Measurements from ENCODE around the gene ZNF548.

Gene ZNF548

GRCh38 chr19:57435062-57435978 lies 45.7 kb downstream of the ZNF548 start, which contains the start of gene ZNF749:
TSS of gene ZNF749 (plus strand) at chr19:57435325. CDS start at chr19:57435579, 254 bp downstream.
- peak within 1 kb of the TSS; percentile 81 for H3K4me3 ChIP-seq (ENCODE audit: low read length)
- TF ChIP-seq ZNF274 (IDR thresholded peaks at IDR 0.05; ENCODE audit: low read depth, low read length): no peak

- TF ChIP-seq ZNF274 (IDR thresholded peaks at IDR 0.05; ENCODE audit: low read depth, low read length): no peak
- peak overlapping the region; percentile 81; the same call in 1 of the 2 replicates for H3K4me3 ChIP-seq (ENCODE audit: low read length)
Measured at GRCh38 chr19:57436417-57436816, 46.8 kb downstream of the ZNF548 start.

GRCh38 chr19:57437931-57438330 lies 48.3 kb downstream of the ZNF548 start:
- TF ChIP-seq ZNF274 (IDR thresholded peaks at IDR 0.05; ENCODE audit: low read depth, low read length): no peak
- H3K4me3 ChIP-seq (ENCODE audit: low read length): no peak overlapping the region

- TF ChIP-seq ZNF274 (IDR thresholded peaks at IDR 0.05; ENCODE audit: low read depth, low read length): no peak
- no peak overlapping the region for H3K4me3 ChIP-seq (ENCODE audit: low read length)
Measured at GRCh38 chr19:57438925-57439324, 49.3 kb downstream of the ZNF548 start.

- TF ChIP-seq ZNF274 (IDR thresholded peaks at IDR 0.05; ENCODE audit: low read depth, low read length): no peak
- H3K4me3 ChIP-seq (ENCODE audit: low read length): no peak overlapping the region
Measured at GRCh38 chr19:57441979-57442752, 52.5 kb downstream of the ZNF548 start.

GRCh38 chr19:57443121-57443696 lies 53.6 kb downstream of the ZNF548 start:
- no peak overlapping the region for H3K4me3 ChIP-seq (ENCODE audit: low read length)
- TF ChIP-seq ZNF274 (IDR thresholded peaks at IDR 0.05; ENCODE audit: low read depth, low read length): no peak

- no peak for TF ChIP-seq ZNF274 (IDR thresholded peaks at IDR 0.05; ENCODE audit: low read depth, low read length)
- H3K4me3 ChIP-seq (ENCODE audit: low read length): no peak overlapping the region
Measured at GRCh38 chr19:57452307-57452706, 62.7 kb downstream of the ZNF548 start.

Measured in GM08714 (cell line).